ENCODE measurements around the gene RPL10.

The RPL10 gene

GRCh38 chrX:154397888-154398667, at the start of gene RPL10:
RPL10 (plus strand) TSS chrX:154398377; CDS start chrX:154398520, 143 bp downstream.
- DNase-seq (ENCODE audit: low spot score): peak; percentile 93

- DNase-seq (ENCODE audit: low spot score): no peak
Observed at GRCh38 chrX:154348646-154349358, 49.4 kb upstream of the RPL10 start.

- DNase-seq (ENCODE audit: low spot score): no peak
Observed at GRCh38 chrX:154349359-154349935, 48.7 kb upstream of the RPL10 start.

GRCh38 chrX:154349979-154350378, 48.2 kb upstream of the RPL10 start:
- DNase-seq (ENCODE audit: low spot score): no peak

- DNase-seq (ENCODE audit: low spot score): no peak
Observed at GRCh38 chrX:154350429-154351182, 47.6 kb upstream of the RPL10 start.

- peak; percentile 29 for DNase-seq (ENCODE audit: low spot score)
Observed at GRCh38 chrX:154351183-154352011, 46.8 kb upstream of the RPL10 start.

- DNase-seq (ENCODE audit: low spot score): no peak
Observed at GRCh38 chrX:154352012-154352401, 46.2 kb upstream of the RPL10 start.

GRCh38 chrX:154352466-154352865, 45.7 kb upstream of the RPL10 start:
- DNase-seq (ENCODE audit: low spot score): no peak

GRCh38 chrX:154353172-154353843, 44.9 kb upstream of the RPL10 start:
- DNase-seq (ENCODE audit: low spot score): no peak

- no peak for DNase-seq (ENCODE audit: low spot score)
Observed at GRCh38 chrX:154354013-154354412, 44.2 kb upstream of the RPL10 start.

- DNase-seq (ENCODE audit: low spot score): no peak
Observed at GRCh38 chrX:154354516-154354915, 43.7 kb upstream of the RPL10 start.

GRCh38 chrX:154355094-154355775, 42.9 kb upstream of the RPL10 start:
- DNase-seq (ENCODE audit: low spot score): no peak

GRCh38 chrX:154355776-154356140, 42.4 kb upstream of the RPL10 start:
- DNase-seq (ENCODE audit: low spot score): no peak

- no peak for DNase-seq (ENCODE audit: low spot score)
Observed at GRCh38 chrX:154356596-154356995, 41.6 kb upstream of the RPL10 start.

GRCh38 chrX:154357205-154357604, 41.0 kb upstream of the RPL10 start:
- DNase-seq (ENCODE audit: low spot score): no peak

GRCh38 chrX:154358011-154358410, 40.2 kb upstream of the RPL10 start:
- no peak for DNase-seq (ENCODE audit: low spot score)

- no peak for DNase-seq (ENCODE audit: low spot score)
Observed at GRCh38 chrX:154358829-154359228, 39.3 kb upstream of the RPL10 start.

- no peak for DNase-seq (ENCODE audit: low spot score)
Observed at GRCh38 chrX:154359362-154360154, 38.6 kb upstream of the RPL10 start.

GRCh38 chrX:154360155-154360713, 37.9 kb upstream of the RPL10 start:
- no peak for DNase-seq (ENCODE audit: low spot score)

Data from hematopoietic multipotent progenitor cell treated with erythropoietin and hydrocortisone succinate and interleukin-3 and kit ligand, for 17 days (in vitro differentiated cells).